Measurements from ENCODE around the gene NSUN7.

NSUN7 gene

GRCh38 chr4:40825014-40825838 is 75.5 kb downstream of the NSUN7 start:
- DNase-seq = no peak

GRCh38 chr4:40826821-40827220 is 77.1 kb downstream of the NSUN7 start:
- DNase-seq = no peak

GRCh38 chr4:40827758-40828157 is 78.0 kb downstream of the NSUN7 start:
- no peak for DNase-seq

- DNase-seq = no peak
Measured at GRCh38 chr4:40828661-40829060, 78.9 kb downstream of the NSUN7 start.

- DNase-seq = no peak
Measured at GRCh38 chr4:40829586-40829985, 79.8 kb downstream of the NSUN7 start.

GRCh38 chr4:40831146-40831907 is 81.6 kb downstream of the NSUN7 start:
- peak; percentile 60 for DNase-seq

- DNase-seq = no peak
Measured at GRCh38 chr4:40832175-40832574, 82.4 kb downstream of the NSUN7 start.

- DNase-seq = no peak
Measured at GRCh38 chr4:40833212-40833611, 83.5 kb downstream of the NSUN7 start.

GRCh38 chr4:40837094-40837870 is 87.5 kb downstream of the NSUN7 start:
- DNase-seq = no peak

- no peak for DNase-seq
Measured at GRCh38 chr4:40838742-40839141, 89.0 kb downstream of the NSUN7 start.

- no peak for DNase-seq
Measured at GRCh38 chr4:40840255-40840984, 90.7 kb downstream of the NSUN7 start.

- DNase-seq = peak; percentile 90
Measured at GRCh38 chr4:40840985-40841571, 91.3 kb downstream of the NSUN7 start.

GRCh38 chr4:40842318-40842717 is 92.6 kb downstream of the NSUN7 start:
- DNase-seq = peak; percentile 58

- peak; percentile 77 for DNase-seq
Measured at GRCh38 chr4:40842725-40843423, 93.1 kb downstream of the NSUN7 start.

- DNase-seq = no peak
Measured at GRCh38 chr4:40843696-40844095, 93.9 kb downstream of the NSUN7 start.

- DNase-seq = no peak
Measured at GRCh38 chr4:40844261-40844660, 94.5 kb downstream of the NSUN7 start.

- no peak for DNase-seq
Measured at GRCh38 chr4:40845154-40845835, 95.5 kb downstream of the NSUN7 start.

GRCh38 chr4:40846532-40846931 is 96.8 kb downstream of the NSUN7 start:
- DNase-seq = no peak

- DNase-seq = peak; percentile 52
Measured at GRCh38 chr4:40848251-40848650, 98.5 kb downstream of the NSUN7 start.

- DNase-seq = no peak
Measured at GRCh38 chr4:40848940-40849339, 99.2 kb downstream of the NSUN7 start.

GRCh38 chr4:40850496-40850895 is 100.7 kb downstream of the NSUN7 start:
- no peak for DNase-seq
